Panc1 (cell line): ENCODE results near the gene GPR87. TPM values are rescaled to one million over a fixed set of nuclear protein-coding genes. Genes with fewer than 3 reads are reported as not detected.

Source experiments
- ATAC-seq: fragments of 200-7000 bp; cut with Tn5 transposase; 2 replicates; pipeline ENCODE4 v1.9.1; 2020; ENCODE audit warnings: mild to moderate bottlenecking, moderate library complexity
- BruUV-seq: library from RNA; stranded (reverse); fragments of 400-500 nt; replicated peaks from 2 replicates; lab custom pipeline; 2021; lab: Mats Ljungman, UMichigan
- CTCF ChIA-PET: fragments of 300-600 bp; sonication (Branson Sonifier 250); formaldehyde crosslinking; loops from one replicate; lab custom pipeline; 2022; ENCODE audit warnings: antibody characterized with exemption; lab: Charles Lee
- POLR2A ChIA-PET: fragments of 300-600 bp; sonication (Branson Sonifier 250); formaldehyde crosslinking; loops from one replicate; lab custom pipeline; 2022; ENCODE audit warnings: antibody characterized with exemption; lab: Charles Lee
- DNase-seq: peaks from one replicate; pipeline ENCODE4 v3.0.0-alpha.2; 2010; ENCODE audit warnings: low read depth, low spot score
- H3K27ac ChIP-seq: 2 replicates; pipeline ENCODE4 v1.5.1; 2011; ENCODE audit warnings: mild to moderate bottlenecking, low read length, inconsistent platforms
- H3K27me3 ChIP-seq: fragments of 200-500 bp; sonication (Bioruptor generic); 2 replicates; pipeline ENCODE4 v1.6.0; 2014; ENCODE audit warnings: low read length, inconsistent platforms; ENCODE audit not compliant: control insufficient read depth, insufficient read depth
- H3K36me3 ChIP-seq: fragments of 200-500 bp; sonication (Bioruptor generic); 2 replicates; pipeline ENCODE4 v1.5.1; 2014; ENCODE audit warnings: inconsistent platforms, mild to moderate bottlenecking, low read length, moderate library complexity; ENCODE audit not compliant: control insufficient read depth, insufficient read depth
- H3K4me1 ChIP-seq: 2 replicates; pipeline ENCODE4 v1.5.1; 2011; ENCODE audit warnings: inconsistent platforms, mild to moderate bottlenecking, low read length, moderate library complexity; ENCODE audit not compliant: control insufficient read depth, insufficient read depth
- H3K4me3 ChIP-seq, 2 experiments: 2 replicates each; pipeline ENCODE4 v1.5.1; 2011 to 2012; ENCODE audit warnings: low read depth in 2 of 2, low read length in 2 of 2, mild to moderate bottlenecking in 2 of 2, inconsistent platforms in 1 of 2, moderate library complexity in 1 of 2
- H3K9me3 ChIP-seq: fragments of 200-500 bp; sonication (Bioruptor generic); 2 replicates; pipeline ENCODE4 v1.5.1; 2014; ENCODE audit warnings: low read depth, mild to moderate bottlenecking, inconsistent platforms, low read length, moderate library complexity; ENCODE audit not compliant: control insufficient read depth, insufficient read depth
- POLR2AphosphoS5 ChIP-seq: IDR thresholded peaks from 2 replicates; pipeline ENCODE4 v1.6.1; 2012; ENCODE audit warnings: mild to moderate bottlenecking, low read depth, low read length, moderate library complexity
- SIN3A ChIP-seq: IDR thresholded peaks from 2 replicates; pipeline ENCODE4 v1.6.1; 2012; ENCODE audit warnings: low read depth, mild to moderate bottlenecking, low read length, moderate library complexity, borderline replicate concordance; ENCODE audit not compliant: insufficient read depth
- TCF7L2 ChIP-seq: IDR thresholded peaks from 2 replicates; pipeline ENCODE4 v1.6.1; 2011; ENCODE audit warnings: mild to moderate bottlenecking, low read depth, low read length, inconsistent platforms
- in situ Hi-C: cut with HindIII; loops from 2 replicates; pipeline ENCODE4 v1.10.0; 2016; ENCODE audit warnings: low sequenced_read_pairs, low pct_unique_long_range_greater_than_20kb
- intact Hi-C: fragments of 100-400 bp; cut with micrococcal nuclease; formaldehyde crosslinking; loops from one replicate; pipeline ENCODE4 v1.10.0; 2022; ENCODE audit not compliant: unreplicated experiment
- total RNA-seq: library from RNA; stranded (reverse); gene quantifications from one replicate; pipeline ENCODE4 v1.2.1, GENCODE V29; 2021; ENCODE audit not compliant: unreplicated experiment
- TF ChIP-seq, protein P1 (sequence below), 2 experiments: IDR thresholded peaks; 2 replicates each; pipeline ENCODE4 v1.6.1; 2011 to 2012; ENCODE audit warnings: low read depth in 2 of 2, control low read depth in 1 of 2, low read length in 1 of 2, mild to moderate bottlenecking in 1 of 2, moderate library complexity in 1 of 2; ENCODE audit not compliant: insufficient read depth in 1 of 2
- TF ChIP-seq, protein P2 (sequence below): fragments of 450-650 bp; IDR thresholded peaks from 2 replicates; pipeline ENCODE4 v1.5.1; 2017; ENCODE audit warnings: mild to moderate bottlenecking

Gene GPR87
- total RNA-seq, 1 experiment from 2014 or later: not detected

DNA sequence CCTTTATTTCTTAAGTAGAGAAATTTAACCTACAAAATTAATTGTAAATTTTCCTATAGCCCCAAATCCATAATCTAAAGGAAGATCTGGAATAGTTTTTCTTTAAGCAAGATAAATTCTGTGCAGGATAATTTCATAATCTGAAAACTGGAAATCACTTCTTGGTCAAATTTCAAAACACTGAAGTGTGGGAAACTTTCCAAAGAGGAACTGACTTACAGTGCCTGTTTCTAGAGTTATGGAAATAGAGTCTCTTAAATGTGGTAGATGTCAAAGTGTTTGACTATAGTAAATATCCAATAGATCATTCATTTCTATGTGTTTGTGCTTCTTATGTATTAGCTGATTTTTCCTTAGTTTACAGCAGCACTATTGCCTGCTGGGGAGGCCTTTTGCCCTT is 14.3 kb upstream of the GPR87 start:
- H3K27ac ChIP-seq: no peak overlapping the region
- ChIA-PET POLR2A (no interaction called here), CTCF (no interaction called here)
- in situ Hi-C loops: no loop called here
- no peaks in the 10 kb centered on the region for H3K4me1 ChIP-seq
- peaks cover 7% of the 10 kb centered on the region; the same call in 1 of the 2 replicates for H3K27me3 ChIP-seq
- H3K4me3 ChIP-seq: no peak overlapping the region
- no TSS peak for BruUV-seq
- intact Hi-C loops: no loop called here
- no peak for ATAC-seq
- no peaks in the 10 kb centered on the region for H3K36me3 ChIP-seq
- no peaks in the 10 kb centered on the region for H3K9me3 ChIP-seq
- TF ChIP-seq POLR2AphosphoS5 (no peak), TCF7L2 (no peak), SIN3A (no peak)
- TF ChIP-seq, protein P1, sequence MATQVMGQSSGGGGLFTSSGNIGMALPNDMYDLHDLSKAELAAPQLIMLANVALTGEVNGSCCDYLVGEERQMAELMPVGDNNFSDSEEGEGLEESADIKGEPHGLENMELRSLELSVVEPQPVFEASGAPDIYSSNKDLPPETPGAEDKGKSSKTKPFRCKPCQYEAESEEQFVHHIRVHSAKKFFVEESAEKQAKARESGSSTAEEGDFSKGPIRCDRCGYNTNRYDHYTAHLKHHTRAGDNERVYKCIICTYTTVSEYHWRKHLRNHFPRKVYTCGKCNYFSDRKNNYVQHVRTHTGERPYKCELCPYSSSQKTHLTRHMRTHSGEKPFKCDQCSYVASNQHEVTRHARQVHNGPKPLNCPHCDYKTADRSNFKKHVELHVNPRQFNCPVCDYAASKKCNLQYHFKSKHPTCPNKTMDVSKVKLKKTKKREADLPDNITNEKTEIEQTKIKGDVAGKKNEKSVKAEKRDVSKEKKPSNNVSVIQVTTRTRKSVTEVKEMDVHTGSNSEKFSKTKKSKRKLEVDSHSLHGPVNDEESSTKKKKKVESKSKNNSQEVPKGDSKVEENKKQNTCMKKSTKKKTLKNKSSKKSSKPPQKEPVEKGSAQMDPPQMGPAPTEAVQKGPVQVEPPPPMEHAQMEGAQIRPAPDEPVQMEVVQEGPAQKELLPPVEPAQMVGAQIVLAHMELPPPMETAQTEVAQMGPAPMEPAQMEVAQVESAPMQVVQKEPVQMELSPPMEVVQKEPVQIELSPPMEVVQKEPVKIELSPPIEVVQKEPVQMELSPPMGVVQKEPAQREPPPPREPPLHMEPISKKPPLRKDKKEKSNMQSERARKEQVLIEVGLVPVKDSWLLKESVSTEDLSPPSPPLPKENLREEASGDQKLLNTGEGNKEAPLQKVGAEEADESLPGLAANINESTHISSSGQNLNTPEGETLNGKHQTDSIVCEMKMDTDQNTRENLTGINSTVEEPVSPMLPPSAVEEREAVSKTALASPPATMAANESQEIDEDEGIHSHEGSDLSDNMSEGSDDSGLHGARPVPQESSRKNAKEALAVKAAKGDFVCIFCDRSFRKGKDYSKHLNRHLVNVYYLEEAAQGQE (IDR thresholded peaks at IDR 0.05; ENCODE audit: insufficient read depth in 1 of 2, low read depth in 2 of 2, low read length in 1 of 2): no peak
- TF ChIP-seq, protein P2, sequence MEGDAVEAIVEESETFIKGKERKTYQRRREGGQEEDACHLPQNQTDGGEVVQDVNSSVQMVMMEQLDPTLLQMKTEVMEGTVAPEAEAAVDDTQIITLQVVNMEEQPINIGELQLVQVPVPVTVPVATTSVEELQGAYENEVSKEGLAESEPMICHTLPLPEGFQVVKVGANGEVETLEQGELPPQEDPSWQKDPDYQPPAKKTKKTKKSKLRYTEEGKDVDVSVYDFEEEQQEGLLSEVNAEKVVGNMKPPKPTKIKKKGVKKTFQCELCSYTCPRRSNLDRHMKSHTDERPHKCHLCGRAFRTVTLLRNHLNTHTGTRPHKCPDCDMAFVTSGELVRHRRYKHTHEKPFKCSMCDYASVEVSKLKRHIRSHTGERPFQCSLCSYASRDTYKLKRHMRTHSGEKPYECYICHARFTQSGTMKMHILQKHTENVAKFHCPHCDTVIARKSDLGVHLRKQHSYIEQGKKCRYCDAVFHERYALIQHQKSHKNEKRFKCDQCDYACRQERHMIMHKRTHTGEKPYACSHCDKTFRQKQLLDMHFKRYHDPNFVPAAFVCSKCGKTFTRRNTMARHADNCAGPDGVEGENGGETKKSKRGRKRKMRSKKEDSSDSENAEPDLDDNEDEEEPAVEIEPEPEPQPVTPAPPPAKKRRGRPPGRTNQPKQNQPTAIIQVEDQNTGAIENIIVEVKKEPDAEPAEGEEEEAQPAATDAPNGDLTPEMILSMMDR: no peak
- no peak for DNase-seq

DNA sequence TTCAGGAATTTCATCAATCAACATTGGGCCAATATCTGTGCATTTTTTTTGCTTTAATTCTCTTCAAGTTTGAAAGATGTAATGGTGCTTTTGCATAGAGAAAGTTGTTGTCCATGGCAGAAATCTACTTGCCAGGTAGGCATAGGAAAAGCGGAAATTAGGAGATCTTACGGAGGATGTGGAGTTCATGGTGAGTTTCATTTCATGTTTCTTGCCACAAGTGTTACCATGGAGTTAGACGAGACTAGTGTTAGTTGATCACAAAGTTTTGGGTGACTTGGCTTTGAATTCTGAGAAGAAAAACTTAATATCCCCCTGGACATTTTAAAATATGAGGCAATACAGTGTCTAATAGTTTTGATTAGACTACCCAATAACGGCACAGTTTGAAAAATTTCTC is 13.8 kb upstream of the GPR87 start:
- no peak overlapping the region for H3K27ac ChIP-seq
- no peaks in the 10 kb centered on the region for H3K4me1 ChIP-seq
- BruUV-seq: no TSS peak
- intact Hi-C loops (no loop called here), in situ Hi-C loops (no loop called here)
- no peaks in the 10 kb centered on the region for H3K36me3 ChIP-seq
- H3K4me3 ChIP-seq: no peak overlapping the region
- ATAC-seq (no peak), DNase-seq (no peak)
- ChIA-PET POLR2A (no interaction called here), CTCF (no interaction called here)
- TF ChIP-seq SIN3A (no peak), POLR2AphosphoS5 (no peak), TCF7L2 (no peak)
- TF ChIP-seq, protein P1 (IDR thresholded peaks at IDR 0.05; ENCODE audit: insufficient read depth in 1 of 2, low read depth in 2 of 2, low read length in 1 of 2): no peak
- TF ChIP-seq, protein P2: no peak
- no peaks in the 10 kb centered on the region for H3K9me3 ChIP-seq
- peaks cover 6% of the 10 kb centered on the region; the same call in 1 of the 2 replicates for H3K27me3 ChIP-seq
